SK-N-SH (cell line): ENCODE results near the gene LGALS3BP. TPM values are rescaled to one million over a fixed set of nuclear protein-coding genes. Genes with fewer than 3 reads are reported as not detected.

Experiments used
- CTCF ChIA-PET: fragments of 300-600, 350-600 bp; formaldehyde crosslinking; extraction: SDS; loops from one replicate; lab custom pipeline; 2021; lab: Yijun Ruan, JAX
- POLR2A ChIA-PET: fragments of 350-600 bp; sonication (Branson Sonifier 250); formaldehyde crosslinking; extraction: SDS; loops from one replicate; lab custom pipeline; 2020; ENCODE audit warnings: antibody characterized with exemption, inconsistent platforms; lab: Yijun Ruan, JAX
- DNase-seq: peaks from one replicate; pipeline ENCODE4 v3.0.0; 2012
- H2AFZ ChIP-seq: fragments of 200-600 bp; sonication (generic); 2 replicates; pipeline ENCODE4 v1.8.1; 2016; ENCODE audit warnings: antibody characterized with exemption, mild to moderate bottlenecking, low read depth
- H3F3A ChIP-seq: fragments of 200-600 bp; sonication (generic); replicated peaks from 2 replicates; pipeline ENCODE3; 2016; ENCODE audit warnings: antibody characterized with exemption, mild to moderate bottlenecking; ENCODE audit not compliant: insufficient read depth
- H3K27ac ChIP-seq, 2 experiments: fragments of 200-500 bp in 1 of 2; fragments of 200-600 bp in 1 of 2; sonication (Bioruptor generic) in 1 of 2; sonication (generic), shearing (Covaris generic) in 1 of 2; 2 replicates each; pipeline versions ENCODE4 v1.5.1 to v1.6.1; 2014 to 2016; ENCODE audit warnings: low read depth in 2 of 2, inconsistent platforms in 1 of 2, low read length in 1 of 2, mild to moderate bottlenecking in 1 of 2, mixed read lengths in 1 of 2
- H3K27me3 ChIP-seq: fragments of 200-600 bp; sonication (generic), shearing (Covaris generic); 2 replicates; pipeline ENCODE4 v1.6.1; 2016; ENCODE audit warnings: mixed run types; ENCODE audit not compliant: insufficient read depth
- H3K36me3 ChIP-seq, 2 experiments: fragments of 200-500 bp in 1 of 2; fragments of 200-600 bp in 1 of 2; sonication (Bioruptor generic) in 1 of 2; sonication (generic) in 1 of 2; replicated peaks in 1 of 2; 2 replicates each; pipeline versions ENCODE3 to v1.5.1; 2014 to 2016; ENCODE audit warnings: low read length in 1 of 2, mild to moderate bottlenecking in 1 of 2; ENCODE audit not compliant: insufficient read depth in 2 of 2, control insufficient read depth in 1 of 2
- H3K4me1 ChIP-seq, 2 experiments: fragments of 200-500 bp in 1 of 2; fragments of 200-600 bp in 1 of 2; sonication (Bioruptor generic) in 1 of 2; sonication (generic), shearing (Covaris generic) in 1 of 2; 2 replicates each; pipeline versions ENCODE4 v1.5.1 to v1.6.1; 2014 to 2016; ENCODE audit warnings: low read depth in 1 of 2, low read length in 1 of 2, mixed run types in 1 of 2; ENCODE audit not compliant: insufficient read depth in 2 of 2, control insufficient read depth in 1 of 2
- H3K4me2 ChIP-seq: fragments of 200-600 bp; sonication (generic), shearing (Covaris generic); 2 replicates; pipeline ENCODE4 v1.6.1; 2017; ENCODE audit warnings: mixed run types
- H3K4me3 ChIP-seq, 2 experiments: fragments of 200-500 bp in 1 of 2; fragments of 200-600 bp in 1 of 2; sonication (Bioruptor generic) in 1 of 2; sonication (generic), shearing (Covaris generic) in 1 of 2; 2 replicates each; pipeline versions ENCODE4 v1.5.1 to v1.8.1; 2014 to 2016; ENCODE audit warnings: low read depth in 2 of 2, inconsistent platforms in 1 of 2, low read length in 1 of 2, mild to moderate bottlenecking in 1 of 2, mixed read lengths in 1 of 2, moderate library complexity in 1 of 2
- H3K79me2 ChIP-seq: fragments of 200-600 bp; sonication (generic); 2 replicates; pipeline ENCODE4 v1.8.1; 2017; ENCODE audit warnings: mild to moderate bottlenecking; ENCODE audit not compliant: insufficient read depth
- H3K9ac ChIP-seq: fragments of 200-600 bp; sonication (generic); 2 replicates; pipeline ENCODE4 v1.6.1; 2017; ENCODE audit warnings: mixed run types
- H3K9me2 ChIP-seq: fragments of 200-600 bp; sonication (generic); 2 replicates; pipeline ENCODE4 v1.6.1; 2017; ENCODE audit warnings: mixed run types
- H3K9me3 ChIP-seq: fragments of 200-600 bp; sonication (generic); 2 replicates; pipeline ENCODE4 v1.6.1; 2017; ENCODE audit warnings: mixed run types, mild to moderate bottlenecking, moderate library complexity
- H4K20me1 ChIP-seq: fragments of 200-600 bp; sonication (generic); 2 replicates; pipeline ENCODE4 v1.6.1; 2017; ENCODE audit warnings: mild to moderate bottlenecking, mixed run types; ENCODE audit not compliant: insufficient read depth
- CHD2 ChIP-seq: fragments of 150-350 bp; IDR thresholded peaks from 2 replicates; pipeline ENCODE4 v1.6.1; 2018; ENCODE audit warnings: low read length; ENCODE audit not compliant: partially characterized antibody
- ELF1 ChIP-seq: IDR thresholded peaks from 2 replicates; pipeline ENCODE4 v1.4.0; 2012
- EP300 ChIP-seq, 2 experiments: IDR thresholded peaks; 2 replicates each; pipeline versions ENCODE4 v1.4.0 to v1.6.1; 2012; ENCODE audit warnings: borderline replicate concordance in 1 of 2, low read depth in 1 of 2, low read length in 1 of 2
- EZH2phosphoT487 ChIP-seq: fragments of 200-600 bp; sonication (generic); IDR thresholded peaks from 2 replicates; pipeline ENCODE4 v1.6.1; 2017; ENCODE audit warnings: low read depth, mixed run types, mild to moderate bottlenecking, antibody characterized with exemption, moderate library complexity, borderline replicate concordance
- FOSL2 ChIP-seq: IDR thresholded peaks from 2 replicates; pipeline ENCODE4 v1.4.0; 2012; ENCODE audit warnings: low read depth, mild to moderate bottlenecking, moderate library complexity, borderline replicate concordance
- GATA2 ChIP-seq: sonication (generic); formaldehyde crosslinking; IDR thresholded peaks from 2 replicates; pipeline ENCODE4 v1.5.0; 2020; ENCODE audit warnings: mild to moderate bottlenecking, missing genetic modification reagents
- IRF3 ChIP-seq: fragments of 150-350 bp; IDR thresholded peaks from 2 replicates; pipeline ENCODE4 v1.6.1; 2016; ENCODE audit warnings: mild to moderate bottlenecking, low read depth, low read length
- JUND ChIP-seq: IDR thresholded peaks from 2 replicates; pipeline ENCODE4 v1.4.0; 2012
- MAX ChIP-seq: IDR thresholded peaks from 2 replicates; pipeline ENCODE4 v1.4.0; 2012; ENCODE audit warnings: low read depth
- MXI1 ChIP-seq: IDR thresholded peaks from 2 replicates; pipeline ENCODE4 v1.6.1; 2012; ENCODE audit warnings: mild to moderate bottlenecking, low read depth, low read length, improper control_type of control experiment
- NRF1 ChIP-seq: IDR thresholded peaks from 2 replicates; pipeline ENCODE4 v1.6.1; 2012; ENCODE audit warnings: low read depth, mild to moderate bottlenecking, low read length
- POLR2AphosphoS5 ChIP-seq: IDR thresholded peaks from 2 replicates; pipeline ENCODE4 v1.6.1; 2012; ENCODE audit warnings: low read depth, low read length
- RCOR1 ChIP-seq: fragments of 150-350 bp; IDR thresholded peaks from 2 replicates; pipeline ENCODE4 v1.6.1; 2017; ENCODE audit warnings: antibody characterized with exemption, low read length
- RFX5 ChIP-seq: IDR thresholded peaks from 2 replicates; pipeline ENCODE4 v1.6.1; 2012; ENCODE audit warnings: mild to moderate bottlenecking, improper control_type of control experiment, low read length
- RXRA ChIP-seq: IDR thresholded peaks from 2 replicates; pipeline ENCODE4 v1.4.0; 2012; ENCODE audit warnings: low read depth, mild to moderate bottlenecking, borderline replicate concordance
- SIN3A ChIP-seq: IDR thresholded peaks from 2 replicates; pipeline ENCODE4 v1.6.1; 2012; ENCODE audit warnings: low read depth, mild to moderate bottlenecking, low read length, moderate library complexity, borderline replicate concordance
- SMC3 ChIP-seq: IDR thresholded peaks from 2 replicates; pipeline ENCODE4 v1.6.1; 2012; ENCODE audit warnings: low read depth, low read length, improper control_type of control experiment
- TCF12 ChIP-seq: IDR thresholded peaks from 2 replicates; pipeline ENCODE4 v1.4.0; 2012
- TEAD4 ChIP-seq: IDR thresholded peaks from 2 replicates; pipeline ENCODE4 v1.4.0; 2012; ENCODE audit warnings: mild to moderate bottlenecking, borderline replicate concordance; ENCODE audit not compliant: insufficient read depth
- YY1 ChIP-seq: IDR thresholded peaks from 2 replicates; pipeline ENCODE4 v1.4.0; 2012; ENCODE audit warnings: low read depth, mild to moderate bottlenecking
- WGBS: methylation state at CpG from one replicate; pipeline ENCODE4 v1.1.6; 2017; ENCODE audit warnings: low lambda C conversion rate; 5-methylcytosine and 5-hydroxymethylcytosine counted together
- polyA plus RNA-seq, 3 experiments: library from polyadenylated mRNA; depleted of rRNA; stranded (reverse); fragments of >200 nt; gene quantifications; 2 replicates each; pipeline ENCODE4 v1.2.3, GENCODE V29; 2012
- TF ChIP-seq, protein P1 (sequence below): IDR thresholded peaks from 2 replicates; pipeline ENCODE4 v1.6.1; 2012; ENCODE audit warnings: mild to moderate bottlenecking, low read depth, low read length, moderate library complexity
- TF ChIP-seq, protein P2 (sequence below): fragments of 200-600 bp; sonication (generic); IDR thresholded peaks from 2 replicates; pipeline ENCODE4 v1.6.1; 2017; ENCODE audit warnings: antibody characterized with exemption, mild to moderate bottlenecking, moderate library complexity

Gene LGALS3BP
- polyA plus RNA-seq, 1 of the 3 experiments (the other 2 are of a cell fraction) = 579 TPM

DNA sequence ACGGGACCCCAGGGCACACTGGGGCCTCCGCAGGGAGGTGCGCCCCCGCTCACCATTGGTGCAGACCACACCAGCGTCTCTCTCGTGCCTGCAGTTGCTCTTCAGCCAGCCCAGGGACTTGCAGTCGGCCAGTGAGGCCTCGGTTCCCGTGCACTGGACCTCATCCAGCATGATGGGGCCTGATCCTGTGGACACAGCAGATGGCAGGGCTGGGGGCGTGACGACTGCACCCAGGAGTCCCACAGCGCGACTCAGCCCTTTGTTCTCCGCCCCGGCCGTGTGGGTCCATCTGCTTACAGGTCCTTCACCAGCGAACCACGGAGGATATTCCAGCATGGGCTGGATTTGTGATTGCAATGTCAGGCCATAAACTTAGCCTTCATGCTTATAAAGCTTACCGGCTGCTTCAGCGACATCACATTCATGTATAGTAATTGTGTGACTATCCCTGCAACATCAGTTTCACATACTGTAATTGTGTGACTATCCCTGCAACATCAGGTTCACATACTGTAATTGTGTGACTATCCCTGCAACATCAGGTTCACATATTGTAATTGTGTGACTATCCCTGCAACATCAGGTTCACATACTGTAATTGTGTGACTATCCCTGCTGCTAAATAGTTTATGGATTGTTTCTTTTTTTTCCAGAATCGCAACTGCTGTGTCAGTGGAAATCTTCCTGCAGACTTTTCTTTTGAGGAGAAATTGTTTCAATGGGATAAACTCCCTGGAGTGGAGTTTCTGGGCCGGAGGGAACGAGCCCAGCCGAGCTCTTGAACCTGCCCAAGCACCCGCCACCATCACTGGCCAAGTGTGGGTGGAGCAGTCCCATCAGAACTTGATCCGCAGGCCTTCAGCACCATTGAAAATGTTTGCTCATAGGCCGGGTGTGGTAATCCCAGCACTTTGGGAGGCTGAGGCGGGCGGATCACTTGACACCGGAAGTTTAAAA is 4.8 kb downstream of the LGALS3BP start:
- Histone ChIP-seq H3K9me2 (no peaks in the 10 kb centered on the region), H3K9ac (no peak overlapping the region), H3K4me3 (no peak overlapping the region; a peak in 1 of 4 replicates), H2AFZ (no peak overlapping the region), H3K9me3 (no peaks in the 10 kb centered on the region), H3K4me2 (peak overlapping the region; percentile 14; the same call in 1 of the 2 replicates), H3K4me1 (peaks cover 16 to 60% of the 10 kb centered on the region in 2 experiments; a peak in 3 of 4 replicates), H3K79me2 (peaks cover 29% of the 10 kb centered on the region), H3F3A (peaks cover 6% of the 10 kb centered on the region), H3K36me3 (peaks cover 3 to 40% of the 10 kb centered on the region in 2 experiments), H4K20me1 (no peaks in the 10 kb centered on the region; the same call in 1 of the 2 replicates), H3K27me3 (no peaks in the 10 kb centered on the region)
- no peak for DNase-seq
- CTCF ChIA-PET = interaction anchor here (1.0 to 26.0 kb wide), 8 partner anchors 11 to 132 kb away, joined by 3 to 458 read pairs (median 48); no protein-coding TSS in a partner anchor
- 82% methylated on average over 27 of the region's 30 CpGs for WGBS
- no peak for TF ChIP-seq ELF1
- peak; percentile 48; the same call in 1 of the 2 replicates for TF ChIP-seq RCOR1
- no peak for TF ChIP-seq FOSL2
- TF ChIP-seq, protein P1, sequence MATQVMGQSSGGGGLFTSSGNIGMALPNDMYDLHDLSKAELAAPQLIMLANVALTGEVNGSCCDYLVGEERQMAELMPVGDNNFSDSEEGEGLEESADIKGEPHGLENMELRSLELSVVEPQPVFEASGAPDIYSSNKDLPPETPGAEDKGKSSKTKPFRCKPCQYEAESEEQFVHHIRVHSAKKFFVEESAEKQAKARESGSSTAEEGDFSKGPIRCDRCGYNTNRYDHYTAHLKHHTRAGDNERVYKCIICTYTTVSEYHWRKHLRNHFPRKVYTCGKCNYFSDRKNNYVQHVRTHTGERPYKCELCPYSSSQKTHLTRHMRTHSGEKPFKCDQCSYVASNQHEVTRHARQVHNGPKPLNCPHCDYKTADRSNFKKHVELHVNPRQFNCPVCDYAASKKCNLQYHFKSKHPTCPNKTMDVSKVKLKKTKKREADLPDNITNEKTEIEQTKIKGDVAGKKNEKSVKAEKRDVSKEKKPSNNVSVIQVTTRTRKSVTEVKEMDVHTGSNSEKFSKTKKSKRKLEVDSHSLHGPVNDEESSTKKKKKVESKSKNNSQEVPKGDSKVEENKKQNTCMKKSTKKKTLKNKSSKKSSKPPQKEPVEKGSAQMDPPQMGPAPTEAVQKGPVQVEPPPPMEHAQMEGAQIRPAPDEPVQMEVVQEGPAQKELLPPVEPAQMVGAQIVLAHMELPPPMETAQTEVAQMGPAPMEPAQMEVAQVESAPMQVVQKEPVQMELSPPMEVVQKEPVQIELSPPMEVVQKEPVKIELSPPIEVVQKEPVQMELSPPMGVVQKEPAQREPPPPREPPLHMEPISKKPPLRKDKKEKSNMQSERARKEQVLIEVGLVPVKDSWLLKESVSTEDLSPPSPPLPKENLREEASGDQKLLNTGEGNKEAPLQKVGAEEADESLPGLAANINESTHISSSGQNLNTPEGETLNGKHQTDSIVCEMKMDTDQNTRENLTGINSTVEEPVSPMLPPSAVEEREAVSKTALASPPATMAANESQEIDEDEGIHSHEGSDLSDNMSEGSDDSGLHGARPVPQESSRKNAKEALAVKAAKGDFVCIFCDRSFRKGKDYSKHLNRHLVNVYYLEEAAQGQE = no peak
- TF ChIP-seq, protein P2, sequence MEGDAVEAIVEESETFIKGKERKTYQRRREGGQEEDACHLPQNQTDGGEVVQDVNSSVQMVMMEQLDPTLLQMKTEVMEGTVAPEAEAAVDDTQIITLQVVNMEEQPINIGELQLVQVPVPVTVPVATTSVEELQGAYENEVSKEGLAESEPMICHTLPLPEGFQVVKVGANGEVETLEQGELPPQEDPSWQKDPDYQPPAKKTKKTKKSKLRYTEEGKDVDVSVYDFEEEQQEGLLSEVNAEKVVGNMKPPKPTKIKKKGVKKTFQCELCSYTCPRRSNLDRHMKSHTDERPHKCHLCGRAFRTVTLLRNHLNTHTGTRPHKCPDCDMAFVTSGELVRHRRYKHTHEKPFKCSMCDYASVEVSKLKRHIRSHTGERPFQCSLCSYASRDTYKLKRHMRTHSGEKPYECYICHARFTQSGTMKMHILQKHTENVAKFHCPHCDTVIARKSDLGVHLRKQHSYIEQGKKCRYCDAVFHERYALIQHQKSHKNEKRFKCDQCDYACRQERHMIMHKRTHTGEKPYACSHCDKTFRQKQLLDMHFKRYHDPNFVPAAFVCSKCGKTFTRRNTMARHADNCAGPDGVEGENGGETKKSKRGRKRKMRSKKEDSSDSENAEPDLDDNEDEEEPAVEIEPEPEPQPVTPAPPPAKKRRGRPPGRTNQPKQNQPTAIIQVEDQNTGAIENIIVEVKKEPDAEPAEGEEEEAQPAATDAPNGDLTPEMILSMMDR = no peak
- TF ChIP-seq SMC3 = no peak
- 0 out of 2 replicates have a peak, but pooled peaks have one; percentile 21 for TF ChIP-seq POLR2AphosphoS5
- TF ChIP-seq EZH2phosphoT487 = no peak
- TF ChIP-seq MAX = no peak
- TF ChIP-seq TCF12 = no peak
- peak; percentile 99 for TF ChIP-seq IRF3
- TF ChIP-seq EP300 (IDR thresholded peaks at IDR 0.05; ENCODE audit: borderline replicate concordance in 1 of 2, low read depth in 1 of 2, low read length in 1 of 2) = no peak
- no peak for TF ChIP-seq NRF1
- TF ChIP-seq TEAD4 = no peak
- TF ChIP-seq SIN3A = peak; percentile 15; the same call in 1 of the 2 replicates
- TF ChIP-seq JUND = no peak
- TF ChIP-seq GATA2 (CRISPR knock-in tag) = no peak
- no peak for TF ChIP-seq RXRA
- 0 out of 2 replicates have a peak, but pooled peaks have one; percentile 24 for TF ChIP-seq MXI1
- TF ChIP-seq YY1 = no peak
- no peak for TF ChIP-seq CHD2
- peak; percentile 50; the same call in 1 of the 2 replicates for TF ChIP-seq RFX5
- TF ChIP-seq, all 33 proteins: peak for 6
- POLR2A ChIA-PET = interaction anchor here (0.6 to 1.4 kb wide), 4 partner anchors 39 to 109 kb away, joined by 3 to 5 read pairs (median 4); no protein-coding TSS in a partner anchor
- peak overlapping the region; percentile 18 to 55; a peak in 2 of 4 replicates for H3K27ac ChIP-seq
